CD14-positive monocyte (primary cell): ENCODE data around the gene FBL. TPM values are rescaled to one million over a fixed set of nuclear protein-coding genes. Genes with fewer than 3 reads are reported as not detected.
A peak's percentile ranks its signal among the peaks of the same experiment; 100 is the strongest.
"Not testable (repeated sequence)": the region's sequence is repeated elsewhere in the genome, so short reads cannot be mapped to it uniquely, and the experiment has no call there.

Experiments
- DNase-seq, 3 donors: peaks; one replicate each; pipeline ENCODE4 v3.0.0-alpha.2; 2011 to 2022
- H2AFZ ChIP-seq: 2 replicates; pipeline ENCODE4 v1.6.0; 2012; ENCODE audit warnings: mild to moderate bottlenecking, low read depth, low read length, inconsistent platforms; ENCODE audit not compliant: insufficient read depth, poor library complexity, severe bottlenecking
- H3K27ac ChIP-seq, 2 donors: 1 replicate in 1 of 2; 2 replicates in 1 of 2; pipeline ENCODE4 v1.5.1; 2012 to 2013; ENCODE audit warnings: low read length in 2 of 2, control low read depth in 1 of 2, inconsistent platforms in 1 of 2, low read depth in 1 of 2, mild to moderate bottlenecking in 1 of 2
- H3K27me3 ChIP-seq, 2 donors: one replicate each; pipeline versions ENCODE4 v1.6.0 to v1.6.1; 2011 to 2013; ENCODE audit warnings: low read length in 2 of 2; ENCODE audit not compliant: control insufficient read depth in 2 of 2, insufficient read depth in 2 of 2
- H3K36me3 ChIP-seq, 2 donors: replicated peaks in 1 of 2; 1 replicate in 1 of 2; 2 replicates in 1 of 2; pipeline versions ENCODE4 v1.5.1 to v1.6.1; 2012 to 2013; ENCODE audit warnings: low read length in 2 of 2, control low read depth in 1 of 2, inconsistent platforms in 1 of 2, mild to moderate bottlenecking in 1 of 2; ENCODE audit not compliant: insufficient read depth in 2 of 2, control insufficient read depth in 1 of 2
- H3K4me1 ChIP-seq, 2 donors: 1 replicate in 1 of 2; 2 replicates in 1 of 2; pipeline versions ENCODE4 v1.5.1 to v1.6.1; 2012 to 2013; ENCODE audit warnings: low read length in 2 of 2, control low read depth in 1 of 2, inconsistent platforms in 1 of 2, mild to moderate bottlenecking in 1 of 2, moderate library complexity in 1 of 2; ENCODE audit not compliant: insufficient read depth in 2 of 2, control insufficient read depth in 1 of 2
- H3K4me2 ChIP-seq: replicated peaks from 2 replicates; pipeline ENCODE3; 2012; ENCODE audit warnings: low read length, moderate library complexity, mild to moderate bottlenecking; ENCODE audit not compliant: poor library complexity, severe bottlenecking; ENCODE audit errors: extremely low read depth
- H3K4me3 ChIP-seq, 3 experiments: fragments of 200-600 bp in 1 of 3; sonication (generic) in 1 of 3; replicated peaks in 1 of 3; 1 replicate in 2 of 3; 2 replicates in 1 of 3; pipeline ENCODE4 v1.5.1; 2011 to 2013; ENCODE audit warnings: low read length in 3 of 3, mild to moderate bottlenecking in 3 of 3, control low read depth in 2 of 3, low read depth in 2 of 3, inconsistent platforms in 1 of 3, moderate library complexity in 1 of 3
- H3K79me2 ChIP-seq: 2 replicates; pipeline ENCODE4 v1.6.0; 2012; ENCODE audit warnings: mild to moderate bottlenecking, control low read depth, inconsistent platforms, low read length, moderate library complexity; ENCODE audit not compliant: insufficient read depth
- H3K9ac ChIP-seq: 2 replicates; pipeline ENCODE4 v1.6.0; 2017; ENCODE audit warnings: low read length, mild to moderate bottlenecking; ENCODE audit not compliant: insufficient read depth, poor library complexity, severe bottlenecking
- H3K9me3 ChIP-seq, 2 donors: replicated peaks in 1 of 2; 1 replicate in 1 of 2; 2 replicates in 1 of 2; pipeline versions ENCODE4 v1.5.1 to v1.6.1; 2012 to 2013; ENCODE audit warnings: low read length in 2 of 2, control low read depth in 1 of 2; ENCODE audit not compliant: control insufficient read depth in 1 of 2, insufficient read depth in 1 of 2
- H4K20me1 ChIP-seq: 2 replicates; pipeline ENCODE4 v1.6.0; 2012; ENCODE audit warnings: mild to moderate bottlenecking, low read length, control low read depth, moderate library complexity; ENCODE audit not compliant: insufficient read depth
- H3K27ac Mint-ChIP-seq, 7 donors: one replicate each; pipeline ENCODE4 v1.8.0; 2020; ENCODE audit warnings: mild to moderate bottlenecking in 7 of 7, mixed read lengths in 7 of 7, moderate library complexity in 6 of 7, inconsistent platforms in 2 of 7
- H3K27me3 Mint-ChIP-seq, 3 donors: one replicate each; pipeline ENCODE4 v1.8.0; 2021 to 2022; ENCODE audit warnings: low read depth in 3 of 3, mild to moderate bottlenecking in 3 of 3, mixed read lengths in 3 of 3, moderate library complexity in 3 of 3, inconsistent platforms in 1 of 3
- H3K36me3 Mint-ChIP-seq, 2 donors: one replicate each; pipeline ENCODE4 v1.8.0; 2020; ENCODE audit warnings: mixed read lengths in 2 of 2, inconsistent platforms in 1 of 2, mild to moderate bottlenecking in 1 of 2
- H3K4me1 Mint-ChIP-seq: one replicate; pipeline ENCODE4 v1.8.0; 2020; ENCODE audit warnings: mild to moderate bottlenecking, mixed read lengths
- H3K4me3 Mint-ChIP-seq, 2 donors: one replicate each; pipeline ENCODE4 v1.8.0; 2020; ENCODE audit warnings: mild to moderate bottlenecking in 2 of 2, mixed read lengths in 2 of 2, moderate library complexity in 1 of 2
- H3K9me3 Mint-ChIP-seq, 7 donors: one replicate each; pipeline ENCODE4 v1.8.0; 2020 to 2022; ENCODE audit warnings: mixed read lengths in 7 of 7, mild to moderate bottlenecking in 6 of 7, moderate library complexity in 6 of 7, inconsistent platforms in 2 of 7
- CTCF ChIP-seq: fragments of 200-600 bp; IDR thresholded peaks from one replicate; pipeline ENCODE4 v1.8.0; 2022; ENCODE audit warnings: antibody characterized with exemption, mild to moderate bottlenecking
- WGBS: methylation state at CpG from one replicate; pipeline ENCODE4 v1.1.5; 2013; ENCODE audit warnings: missing lambda C conversion rate; ENCODE audit not compliant: insufficient coverage; 5-methylcytosine and 5-hydroxymethylcytosine counted together
- intact Hi-C, 2 donors: fragments of 100-400 bp; cut with micrococcal nuclease; formaldehyde crosslinking; loops; one replicate each; pipeline versions ENCODE4 v1.15.0 to v1.15.1; 2023
- polyA plus RNA-seq, 3 donors: library from polyadenylated mRNA; depleted of rRNA in 1 of 3; unstranded in 2 of 3; stranded (reverse) in 1 of 3; fragments of 300-500 nt in 2 of 3; fragments of >200 nt in 1 of 3; fragmentation: Illumina TruSeq in 2 of 3; gene quantifications; 1 replicate in 2 of 3; 2 replicates in 1 of 3; pipeline ENCODE4 v1.2.3, GENCODE V29; 2012 to 2021

Gene FBL
- polyA plus RNA-seq, 3 donors = 57.1 to 157 (median 60.3) TPM

- WGBS = 94% methylated on average over 3 of the region's 5 CpGs
- peaks cover 3% of the 10 kb centered on the region for H3K79me2 ChIP-seq
- peak overlapping the region in 1 of 7 donors; percentile 56 for H3K27ac Mint-ChIP-seq
Measured at GRCh38 chr19:39816287-39817048, 29.7 kb downstream of the FBL start.

GRCh38 chr19:39814595-39814994 is 31.6 kb downstream of the FBL start:
- no peaks in the 10 kb centered on the region for H3K27me3 ChIP-seq
- WGBS = 100% methylated on average over 1 of the region's 3 CpGs
- no peak for TF ChIP-seq CTCF
- no peak overlapping the region for H2AFZ ChIP-seq
- DNase-seq = no peak
- no peaks in the 10 kb centered on the region for H3K4me1 ChIP-seq
- no peaks in the 10 kb centered on the region for H3K79me2 ChIP-seq
- intact Hi-C loops = no loop called here
- H3K4me2 ChIP-seq = no peak overlapping the region
- no peaks in the 10 kb centered on the region for H4K20me1 ChIP-seq
- H3K27me3 Mint-ChIP-seq = peaks cover 0 to 4% (median 2%) of the 10 kb centered on the region in 3 donors
- H3K9me3 ChIP-seq = no peaks in the 10 kb centered on the region
- H3K27ac Mint-ChIP-seq = no peak overlapping the region
- peaks cover 0 to 5% (median 0%) of the 10 kb centered on the region in 7 donors for H3K9me3 Mint-ChIP-seq
- peaks cover 17 to 20% of the 10 kb centered on the region in 2 donors for H3K36me3 Mint-ChIP-seq
- H3K27ac ChIP-seq = no peak overlapping the region
- H3K4me1 Mint-ChIP-seq = peaks cover 10% of the 10 kb centered on the region
- no peak overlapping the region for H3K4me3 ChIP-seq
- H3K9ac ChIP-seq = no peak overlapping the region
- H3K4me3 Mint-ChIP-seq = no peak overlapping the region
- peaks cover 0 to 8% of the 10 kb centered on the region in 2 donors for H3K36me3 ChIP-seq

More at GRCh38 chr19:39816287-39817048, 29.7 kb downstream of the FBL start:
- Histone ChIP-seq H3K9me3 (no peaks in the 10 kb centered on the region), H3K4me3 (no peak overlapping the region), H3K27ac (no peak overlapping the region), H3K9ac (no peak overlapping the region), H3K36me3 (peaks cover 0 to 8% of the 10 kb centered on the region in 2 donors), H4K20me1 (no peaks in the 10 kb centered on the region), H2AFZ (no peak overlapping the region), H3K4me2 (no peak overlapping the region), H3K27me3 (no peaks in the 10 kb centered on the region), H3K4me1 (no peaks in the 10 kb centered on the region)
- Mint-ChIP-seq H3K36me3 (peaks cover 17 to 22% of the 10 kb centered on the region in 2 donors), H3K4me3 (no peak overlapping the region), H3K9me3 (peaks cover 0 to 3% (median 0%) of the 10 kb centered on the region in 7 donors), H3K27me3 (peaks cover 0 to 2% (median 0%) of the 10 kb centered on the region in 3 donors), H3K4me1 (peaks cover 11% of the 10 kb centered on the region)
- intact Hi-C loops = no loop called here
- no peak for TF ChIP-seq CTCF
- DNase-seq = no peak

- H3K27ac Mint-ChIP-seq, intact Hi-C loops, H2AFZ ChIP-seq, H3K9me3 ChIP-seq, H3K27me3 Mint-ChIP-seq, H3K27me3 ChIP-seq, H3K9me3 Mint-ChIP-seq, H3K27ac ChIP-seq, H4K20me1 ChIP-seq, H3K4me2 ChIP-seq, H3K4me1 Mint-ChIP-seq, H3K79me2 ChIP-seq, H3K36me3 ChIP-seq, DNase-seq, H3K4me3 Mint-ChIP-seq, H3K4me3 ChIP-seq, H3K9ac ChIP-seq, H3K4me1 ChIP-seq: not testable (repeated sequence)
- no CpG with 5 or more reads among the region's 6 CpGs for WGBS
- H3K36me3 Mint-ChIP-seq = peaks cover 17 to 20% of the 10 kb centered on the region in 2 donors
Measured at GRCh38 chr19:39814111-39814510, 32.1 kb downstream of the FBL start.
